Measurements from ENCODE around the gene IGSF10.

- TF ChIP-seq EZH2 (IDR thresholded peaks at IDR 0.05; ENCODE audit: low read depth): no peak
- TF ChIP-seq, protein P1, sequence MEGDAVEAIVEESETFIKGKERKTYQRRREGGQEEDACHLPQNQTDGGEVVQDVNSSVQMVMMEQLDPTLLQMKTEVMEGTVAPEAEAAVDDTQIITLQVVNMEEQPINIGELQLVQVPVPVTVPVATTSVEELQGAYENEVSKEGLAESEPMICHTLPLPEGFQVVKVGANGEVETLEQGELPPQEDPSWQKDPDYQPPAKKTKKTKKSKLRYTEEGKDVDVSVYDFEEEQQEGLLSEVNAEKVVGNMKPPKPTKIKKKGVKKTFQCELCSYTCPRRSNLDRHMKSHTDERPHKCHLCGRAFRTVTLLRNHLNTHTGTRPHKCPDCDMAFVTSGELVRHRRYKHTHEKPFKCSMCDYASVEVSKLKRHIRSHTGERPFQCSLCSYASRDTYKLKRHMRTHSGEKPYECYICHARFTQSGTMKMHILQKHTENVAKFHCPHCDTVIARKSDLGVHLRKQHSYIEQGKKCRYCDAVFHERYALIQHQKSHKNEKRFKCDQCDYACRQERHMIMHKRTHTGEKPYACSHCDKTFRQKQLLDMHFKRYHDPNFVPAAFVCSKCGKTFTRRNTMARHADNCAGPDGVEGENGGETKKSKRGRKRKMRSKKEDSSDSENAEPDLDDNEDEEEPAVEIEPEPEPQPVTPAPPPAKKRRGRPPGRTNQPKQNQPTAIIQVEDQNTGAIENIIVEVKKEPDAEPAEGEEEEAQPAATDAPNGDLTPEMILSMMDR (conservative IDR thresholded peaks at IDR 0.05): no peak
Observed at GRCh38 chr3:151477591-151478334, 16.9 kb upstream of the IGSF10 start.
